GM20000 (cell line): ENCODE data around the gene SLC2A10.

Experiments used
- DNase-seq: peaks from one replicate; pipeline ENCODE4 v3.0.0; 2012; ENCODE audit warnings: low spot score
- TF ChIP-seq, protein P1 (sequence below): IDR thresholded peaks from 2 replicates; pipeline ENCODE4 v1.5.1; 2012; ENCODE audit warnings: mild to moderate bottlenecking, control low read depth; ENCODE audit errors: extremely low read depth, missing control alignments

Gene SLC2A10

DNA sequence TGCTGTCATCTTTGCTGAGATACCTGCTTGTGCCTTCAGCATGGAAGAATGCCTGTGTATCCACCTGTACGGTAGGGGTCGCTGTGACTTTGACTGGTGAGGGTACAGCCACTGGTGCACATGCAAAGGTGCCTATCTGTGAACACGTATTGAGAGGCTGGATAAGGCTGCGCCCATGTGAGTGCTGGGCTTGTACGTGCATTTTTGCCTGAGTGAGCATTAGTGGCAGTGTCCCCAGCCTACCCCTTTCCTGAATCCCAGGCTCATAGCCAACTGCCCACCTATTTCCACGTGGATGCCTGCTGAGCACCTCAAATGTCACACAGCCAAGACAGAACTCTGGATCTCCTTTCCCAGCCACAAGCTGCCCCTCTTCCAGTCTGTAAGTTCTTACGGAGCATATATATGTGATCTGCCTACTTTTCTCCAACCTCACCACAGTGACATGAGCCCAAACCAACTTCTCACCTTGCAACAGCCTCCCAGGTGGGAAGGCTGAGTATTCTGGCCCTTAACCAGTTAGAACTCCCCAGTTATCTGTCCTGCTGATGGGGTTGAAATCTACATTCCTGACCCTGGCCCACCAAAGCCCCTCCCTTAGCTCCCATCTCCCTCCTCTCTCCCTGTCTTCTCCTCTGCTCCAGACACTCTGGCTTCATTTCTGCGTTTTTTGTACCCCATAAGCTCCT, 1.1 kb upstream of the SLC2A10 start:
- DNase-seq, result no peak
- TF ChIP-seq, protein P1, sequence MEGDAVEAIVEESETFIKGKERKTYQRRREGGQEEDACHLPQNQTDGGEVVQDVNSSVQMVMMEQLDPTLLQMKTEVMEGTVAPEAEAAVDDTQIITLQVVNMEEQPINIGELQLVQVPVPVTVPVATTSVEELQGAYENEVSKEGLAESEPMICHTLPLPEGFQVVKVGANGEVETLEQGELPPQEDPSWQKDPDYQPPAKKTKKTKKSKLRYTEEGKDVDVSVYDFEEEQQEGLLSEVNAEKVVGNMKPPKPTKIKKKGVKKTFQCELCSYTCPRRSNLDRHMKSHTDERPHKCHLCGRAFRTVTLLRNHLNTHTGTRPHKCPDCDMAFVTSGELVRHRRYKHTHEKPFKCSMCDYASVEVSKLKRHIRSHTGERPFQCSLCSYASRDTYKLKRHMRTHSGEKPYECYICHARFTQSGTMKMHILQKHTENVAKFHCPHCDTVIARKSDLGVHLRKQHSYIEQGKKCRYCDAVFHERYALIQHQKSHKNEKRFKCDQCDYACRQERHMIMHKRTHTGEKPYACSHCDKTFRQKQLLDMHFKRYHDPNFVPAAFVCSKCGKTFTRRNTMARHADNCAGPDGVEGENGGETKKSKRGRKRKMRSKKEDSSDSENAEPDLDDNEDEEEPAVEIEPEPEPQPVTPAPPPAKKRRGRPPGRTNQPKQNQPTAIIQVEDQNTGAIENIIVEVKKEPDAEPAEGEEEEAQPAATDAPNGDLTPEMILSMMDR, result no peak

- TF ChIP-seq, protein P1, result no peak
- DNase-seq, result no peak
These were observed 392 bp upstream of the SLC2A10 start for GRCh38 chr20:46709055-46709458.

GRCh38 chr20:46710153-46710913, 884 bp downstream of the SLC2A10 start:
- TF ChIP-seq, protein P1, result no peak
- no peak for DNase-seq

- TF ChIP-seq, protein P1, result no peak
- DNase-seq, result no peak
These were observed 2.7 kb downstream of the SLC2A10 start for GRCh38 chr20:46712056-46712636.

DNA sequence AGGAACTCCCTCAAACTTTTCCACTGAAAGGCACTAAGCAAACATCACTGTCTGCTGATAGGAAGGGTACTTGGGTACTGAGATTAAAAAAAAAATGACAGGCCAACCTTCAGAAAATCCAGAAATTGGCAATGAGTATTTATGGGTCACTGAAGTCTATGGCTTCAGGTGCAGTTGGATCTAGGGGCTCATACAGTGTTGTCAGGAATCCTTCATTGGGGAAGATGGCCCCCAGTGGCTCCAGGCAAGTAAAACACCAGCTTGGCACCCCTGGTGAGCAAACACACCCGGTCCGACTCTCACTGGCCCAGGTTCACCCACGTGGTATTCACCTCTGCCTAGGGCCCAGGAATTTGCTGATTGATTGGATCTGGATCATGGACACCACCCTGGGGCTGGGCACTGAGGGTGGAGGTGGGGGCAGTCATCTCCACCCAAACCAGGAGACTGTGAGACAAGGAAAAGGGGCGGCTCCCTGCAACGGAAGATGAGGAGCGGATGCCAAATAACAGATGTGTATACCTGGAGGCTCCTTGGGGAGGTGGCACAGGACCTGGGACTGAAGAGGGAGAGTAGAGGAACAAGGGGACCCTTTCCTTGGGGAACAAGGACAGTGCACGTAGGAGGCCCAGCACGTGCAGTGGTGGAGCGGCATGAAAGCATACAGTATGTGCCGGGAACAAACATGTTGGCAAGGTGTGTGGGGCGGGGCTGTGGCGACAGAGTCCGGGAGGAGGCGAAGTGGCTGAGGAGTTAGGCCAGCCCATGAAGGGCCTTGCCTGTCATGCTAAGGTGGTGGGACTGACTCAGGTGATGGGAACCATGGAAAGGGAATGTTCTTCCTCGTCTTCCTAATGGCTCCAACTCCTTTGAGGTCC, 4.7 kb downstream of the SLC2A10 start:
- TF ChIP-seq, protein P1, result no peak
- no peak for DNase-seq

GRCh38 chr20:46715292-46715756, 5.9 kb downstream of the SLC2A10 start:
- no peak for DNase-seq
- TF ChIP-seq, protein P1, result no peak
